NK-92 treated with Interleukin-12 subunit alpha and Interleukin-12 subunit beta, amount 100 ng/mL, for 24 hours (cell line): ENCODE data around the gene GNAT3.

Source experiments
- DNase-seq: peaks from one replicate; lab custom pipeline; 2025; lab: John Stamatoyannopoulos, UW

Gene GNAT3

GRCh38 chr7:80417211-80417793 is 94.6 kb downstream of the GNAT3 start:
- DNase-seq, result no peak

- DNase-seq, result no peak
These were observed 96.3 kb downstream of the GNAT3 start for GRCh38 chr7:80415522-80415921.

- DNase-seq, result no peak
These were observed 96.8 kb downstream of the GNAT3 start for GRCh38 chr7:80415114-80415513.

GRCh38 chr7:80414331-80414730 is 97.5 kb downstream of the GNAT3 start:
- DNase-seq, result no peak

- no peak for DNase-seq
These were observed 98.4 kb downstream of the GNAT3 start for GRCh38 chr7:80413383-80413945.

- DNase-seq, result no peak
These were observed 99.0 kb downstream of the GNAT3 start for GRCh38 chr7:80412842-80413241.

GRCh38 chr7:80411621-80412020 is 100.2 kb downstream of the GNAT3 start:
- DNase-seq, result no peak

GRCh38 chr7:80410081-80410480 is 101.8 kb downstream of the GNAT3 start:
- DNase-seq, result no peak
